Lung (tissue), 12 donors: ENCODE measurements around the gene ANKS1A. TPM values are rescaled to one million over a fixed set of nuclear protein-coding genes. Genes with fewer than 3 reads are reported as not detected.
"Not testable (repeated sequence)": the region's sequence is repeated elsewhere in the genome, so short reads cannot be mapped to it uniquely, and the experiment has no call there.

Source experiments
- ATAC-seq: fragments of 200-7000 bp; cut with Tn5 transposase; one replicate; pipeline ENCODE4 v1.9.1; 2020; ENCODE audit warnings: moderate number of reproducible peaks; ENCODE audit not compliant: insufficient read depth, low FRiP score
- DNase-seq, 3 donors: peaks; one replicate each; pipeline ENCODE4 v3.0.0-alpha.2; 2013 to 2017
- H3K27ac ChIP-seq, 2 donors: one replicate each; pipeline ENCODE4 v1.5.1; 2013; ENCODE audit warnings: mild to moderate bottlenecking in 2 of 2, moderate library complexity in 2 of 2, control low read depth in 1 of 2, inconsistent platforms in 1 of 2, low read depth in 1 of 2, low read length in 1 of 2
- H3K27me3 ChIP-seq, 3 donors: one replicate each; pipeline ENCODE4 v1.5.1; 2013; ENCODE audit warnings: low read length in 2 of 3; ENCODE audit not compliant: control insufficient read depth in 3 of 3, insufficient read depth in 3 of 3
- H3K36me3 ChIP-seq, 4 donors: one replicate each; pipeline ENCODE4 v1.5.1; 2013; ENCODE audit warnings: low read length in 4 of 4, mild to moderate bottlenecking in 1 of 4, moderate library complexity in 1 of 4; ENCODE audit not compliant: control insufficient read depth in 4 of 4, insufficient read depth in 4 of 4
- H3K4me1 ChIP-seq, 5 donors: one replicate each; pipeline ENCODE4 v1.5.1; 2013; ENCODE audit warnings: low read length in 5 of 5, mild to moderate bottlenecking in 2 of 5, moderate library complexity in 1 of 5; ENCODE audit not compliant: control insufficient read depth in 5 of 5, insufficient read depth in 5 of 5
- H3K4me3 ChIP-seq: one replicate; pipeline ENCODE4 v1.5.1; 2013; ENCODE audit warnings: mild to moderate bottlenecking, control low read depth, moderate library complexity
- H3K9ac ChIP-seq, 2 donors: one replicate each; pipeline ENCODE4 v1.5.1; 2013; ENCODE audit warnings: low read length in 2 of 2, control low read depth in 1 of 2; ENCODE audit not compliant: insufficient read depth in 1 of 2
- H3K9me3 ChIP-seq, 4 donors: one replicate each; pipeline ENCODE4 v1.5.1; 2013; ENCODE audit warnings: low read length in 3 of 4, mild to moderate bottlenecking in 1 of 4, moderate library complexity in 1 of 4; ENCODE audit not compliant: control insufficient read depth in 4 of 4, insufficient read depth in 3 of 4
- WGBS, 2 donors: extraction: QIAGEN DNeasy Blood & Tissue Kit; methylation state at CpG; one replicate each; pipeline ENCODE4 v1.1.7; 2013; 5-methylcytosine and 5-hydroxymethylcytosine counted together
- polyA plus RNA-seq, 2 donors: library from polyadenylated mRNA; stranded (reverse); fragments of 200-250 nt; gene quantifications; one replicate each; pipeline ENCODE4 v1.2.1, GENCODE V29; 2013
- total RNA-seq, 2 donors: library from RNA; depleted of rRNA in 1 of 2; stranded (reverse); fragments of >200 nt in 1 of 2; gene quantifications; one replicate each; pipeline ENCODE4 v1.2.1, GENCODE V29; 2014 to 2021
- TF ChIP-seq, protein P1 (sequence below): IDR thresholded peaks from 2 replicates; pipeline ENCODE4 v1.5.1; 2012; ENCODE audit warnings: mild to moderate bottlenecking; ENCODE audit errors: control extremely low read depth, extremely low read depth
- donor health status: control.
- donor health status: control.
- donor health status: Bipolar disorder and iron deficiency.
- donor health status: healthy.
- donor health status: DM: yes; HTN: yes; CAD: no.

Gene ANKS1A
- total and polyA plus RNA-seq, 4 donors = 10.4 to 40.6 (median 24.3) TPM

GRCh38 chr6:34877869-34878485, 11.1 kb upstream of the ANKS1A start:
- H3K9ac ChIP-seq = no peak overlapping the region
- H3K4me3 ChIP-seq = no peak overlapping the region
- TF ChIP-seq, protein P1, sequence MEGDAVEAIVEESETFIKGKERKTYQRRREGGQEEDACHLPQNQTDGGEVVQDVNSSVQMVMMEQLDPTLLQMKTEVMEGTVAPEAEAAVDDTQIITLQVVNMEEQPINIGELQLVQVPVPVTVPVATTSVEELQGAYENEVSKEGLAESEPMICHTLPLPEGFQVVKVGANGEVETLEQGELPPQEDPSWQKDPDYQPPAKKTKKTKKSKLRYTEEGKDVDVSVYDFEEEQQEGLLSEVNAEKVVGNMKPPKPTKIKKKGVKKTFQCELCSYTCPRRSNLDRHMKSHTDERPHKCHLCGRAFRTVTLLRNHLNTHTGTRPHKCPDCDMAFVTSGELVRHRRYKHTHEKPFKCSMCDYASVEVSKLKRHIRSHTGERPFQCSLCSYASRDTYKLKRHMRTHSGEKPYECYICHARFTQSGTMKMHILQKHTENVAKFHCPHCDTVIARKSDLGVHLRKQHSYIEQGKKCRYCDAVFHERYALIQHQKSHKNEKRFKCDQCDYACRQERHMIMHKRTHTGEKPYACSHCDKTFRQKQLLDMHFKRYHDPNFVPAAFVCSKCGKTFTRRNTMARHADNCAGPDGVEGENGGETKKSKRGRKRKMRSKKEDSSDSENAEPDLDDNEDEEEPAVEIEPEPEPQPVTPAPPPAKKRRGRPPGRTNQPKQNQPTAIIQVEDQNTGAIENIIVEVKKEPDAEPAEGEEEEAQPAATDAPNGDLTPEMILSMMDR = no peak
- ATAC-seq (no peak), DNase-seq (no peak)
- WGBS, 2 donors = 93 to 95% methylated on average over 5 of the region's 5 CpGs
- H3K36me3 ChIP-seq = peaks cover 22 to 36% (median 28%) of the 10 kb centered on the region in 4 donors
- H3K4me1 ChIP-seq = no peaks in the 10 kb centered on the region
- H3K27ac ChIP-seq = no peak overlapping the region
- no peaks in the 10 kb centered on the region for H3K9me3 ChIP-seq
- H3K27me3 ChIP-seq = no peaks in the 10 kb centered on the region

- H3K27me3 ChIP-seq, H3K9ac ChIP-seq, ATAC-seq, H3K9me3 ChIP-seq, H3K36me3 ChIP-seq, H3K4me3 ChIP-seq, H3K27ac ChIP-seq, DNase-seq: not testable (repeated sequence)
- H3K4me1 ChIP-seq = peaks cover 0 to 12% (median 3%) of the 10 kb centered on the region in 5 donors
- 95 to 100% methylated on average over 1 of the region's 1 CpG for WGBS, 2 donors
These were observed 5.0 kb upstream of the ANKS1A start for GRCh38 chr6:34884073-34884472.

- H3K9me3 ChIP-seq = no peaks in the 10 kb centered on the region
- no peaks in the 10 kb centered on the region for H3K27me3 ChIP-seq
- peaks cover 0 to 12% (median 3%) of the 10 kb centered on the region in 5 donors for H3K4me1 ChIP-seq
- H3K27ac ChIP-seq = no peak overlapping the region
- ATAC-seq = no peak
- peaks cover 2 to 5% (median 3%) of the 10 kb centered on the region in 4 donors for H3K36me3 ChIP-seq
- no peak for DNase-seq
- TF ChIP-seq, protein P1 = no peak
- H3K9ac ChIP-seq = no peak overlapping the region
- 90 to 97% methylated on average over 2 of the region's 2 CpGs for WGBS, 2 donors
- no peak overlapping the region for H3K4me3 ChIP-seq
These were observed 4.1 kb upstream of the ANKS1A start for GRCh38 chr6:34884996-34885395.

DNA sequence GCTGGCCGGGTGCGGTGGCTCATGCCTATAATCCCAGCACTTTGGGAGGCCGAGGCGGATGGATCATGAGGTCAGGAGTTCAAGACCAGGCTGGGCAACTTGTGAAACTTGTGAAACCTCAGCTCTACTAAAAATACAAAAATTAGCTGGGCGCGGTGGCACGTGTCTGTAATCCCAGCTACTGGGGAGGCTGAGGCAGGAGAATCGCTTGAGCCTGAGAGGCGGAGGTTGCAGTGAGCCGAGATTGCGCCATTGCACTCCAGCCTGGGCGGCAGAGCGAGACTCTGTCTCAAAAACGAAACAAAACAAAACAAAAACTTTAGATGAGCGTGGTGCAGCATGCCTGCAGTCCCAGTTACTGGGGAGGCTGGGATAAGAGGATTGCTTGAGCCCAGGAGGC, 3.2 kb upstream of the ANKS1A start:
- not testable (repeated sequence) for H3K9me3 ChIP-seq, H3K9ac ChIP-seq, H3K4me3 ChIP-seq, H3K27me3 ChIP-seq, H3K36me3 ChIP-seq, DNase-seq, H3K27ac ChIP-seq, ATAC-seq
- 91 to 92% methylated on average over 15 of the region's 15 CpGs for WGBS, 2 donors
- peaks cover 3 to 20% (median 5%) of the 10 kb centered on the region in 5 donors for H3K4me1 ChIP-seq
